Left kidney (tissue), 2 donors: ENCODE measurements around the gene ZNF778. TPM values are rescaled to one million over a fixed set of nuclear protein-coding genes. Genes with fewer than 3 reads are reported as not detected.
A peak's percentile ranks its signal among the peaks of the same experiment; 100 is the strongest.

Experiments used
- DNase-seq: peaks from one replicate; pipeline ENCODE4 v3.0.0-alpha.2; 2013
- polyA plus RNA-seq: library from polyadenylated mRNA; unstranded; fragments of 120-200 nt; gene quantifications from one replicate; pipeline ENCODE4 v1.2.1, GENCODE V29; 2013; ENCODE audit not compliant: insufficient read length

Gene ZNF778
- polyA plus RNA-seq, 1 donor = 7.0 TPM

GRCh38 chr16:89193576-89194293, 23.8 kb upstream of the ZNF778 start:
- DNase-seq = no peak

- DNase-seq = no peak
These were observed 22.9 kb upstream of the ZNF778 start for GRCh38 chr16:89194340-89195311.

GRCh38 chr16:89195521-89196171, 21.9 kb upstream of the ZNF778 start:
- DNase-seq = no peak

- DNase-seq = no peak
These were observed 20.4 kb upstream of the ZNF778 start for GRCh38 chr16:89197033-89197632.

GRCh38 chr16:89197633-89198416, 19.7 kb upstream of the ZNF778 start:
- DNase-seq = no peak

GRCh38 chr16:89198417-89199240, 18.9 kb upstream of the ZNF778 start:
- no peak for DNase-seq

GRCh38 chr16:89199241-89200123, 18.0 kb upstream of the ZNF778 start:
- no peak for DNase-seq

- no peak for DNase-seq
These were observed 17.2 kb upstream of the ZNF778 start, which contains the start of gene SLC22A31 for GRCh38 chr16:89200124-89200849. SLC22A31 (minus strand) TSS chr16:89200537; CDS start chr16:89200501, 36 bp downstream.

GRCh38 chr16:89200850-89201411, 16.6 kb upstream of the ZNF778 start:
- DNase-seq = no peak

GRCh38 chr16:89201439-89202377, 15.8 kb upstream of the ZNF778 start:
- peak; percentile 69 for DNase-seq

- DNase-seq = no peak
These were observed 14.9 kb upstream of the ZNF778 start for GRCh38 chr16:89202422-89203215.

GRCh38 chr16:89207993-89208392, 9.5 kb upstream of the ZNF778 start:
- DNase-seq = no peak

GRCh38 chr16:89209522-89210044, 7.9 kb upstream of the ZNF778 start:
- no peak for DNase-seq

- no peak for DNase-seq
These were observed 7.2 kb upstream of the ZNF778 start for GRCh38 chr16:89210165-89210903.

GRCh38 chr16:89210904-89211515, 6.5 kb upstream of the ZNF778 start:
- DNase-seq = no peak
